Activated effector memory CD4-positive, alpha-beta T cell treated with Interleukin-2 at 50 U/mL for 16 hours (primary cell): ENCODE data around the gene AP3M1.
"Not testable (repeated sequence)": the region's sequence is repeated elsewhere in the genome, so short reads cannot be mapped to it uniquely, and the experiment has no call there.

Source experiments
- DNase-seq: peaks from one replicate; pipeline ENCODE4 v3.0.0-alpha.2; 2020

AP3M1 gene, protein sequence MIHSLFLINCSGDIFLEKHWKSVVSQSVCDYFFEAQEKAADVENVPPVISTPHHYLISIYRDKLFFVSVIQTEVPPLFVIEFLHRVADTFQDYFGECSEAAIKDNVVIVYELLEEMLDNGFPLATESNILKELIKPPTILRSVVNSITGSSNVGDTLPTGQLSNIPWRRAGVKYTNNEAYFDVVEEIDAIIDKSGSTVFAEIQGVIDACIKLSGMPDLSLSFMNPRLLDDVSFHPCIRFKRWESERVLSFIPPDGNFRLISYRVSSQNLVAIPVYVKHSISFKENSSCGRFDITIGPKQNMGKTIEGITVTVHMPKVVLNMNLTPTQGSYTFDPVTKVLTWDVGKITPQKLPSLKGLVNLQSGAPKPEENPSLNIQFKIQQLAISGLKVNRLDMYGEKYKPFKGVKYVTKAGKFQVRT

DNA sequence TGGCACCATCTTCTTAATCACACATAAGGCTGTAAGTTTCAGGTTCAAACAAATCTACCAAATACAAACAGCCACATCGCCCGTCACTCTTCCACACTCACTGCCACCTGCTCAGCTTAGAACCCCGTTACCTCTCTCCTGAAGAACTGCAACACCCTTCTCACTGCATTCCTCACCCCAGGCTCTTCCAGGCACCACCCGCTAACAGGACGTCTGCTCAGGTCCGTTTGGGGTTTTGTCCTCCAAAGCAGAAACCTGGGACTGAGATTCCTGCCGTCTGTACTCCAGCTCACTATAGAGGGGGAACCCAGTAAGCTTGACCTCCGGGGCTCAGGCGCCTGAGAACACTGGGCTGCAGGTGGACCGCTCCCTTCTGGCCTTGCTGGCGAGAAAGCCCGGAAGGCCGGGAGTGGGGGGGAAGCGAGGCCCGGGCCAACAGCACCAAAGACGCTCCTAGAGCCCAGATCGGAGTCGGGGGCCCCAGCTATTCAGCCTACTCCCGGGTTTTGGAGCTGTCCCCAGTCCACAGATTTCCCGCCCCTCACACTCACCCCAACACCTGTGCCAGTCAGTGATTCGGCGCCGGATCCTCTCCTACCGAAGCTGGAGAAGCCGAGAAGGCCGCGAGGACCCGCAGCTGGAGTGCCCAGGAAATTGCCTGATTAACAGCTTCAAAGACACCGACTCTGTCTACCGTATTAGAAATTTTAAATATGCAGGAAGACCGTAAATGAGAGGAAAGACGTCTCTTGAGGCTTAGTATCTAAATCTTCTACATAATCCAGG is at the start of gene AP3M1:
Gene AP3M1 (minus strand): TSS at position 625 of the 786 bp plus-strand sequence. CDS start 12,449 bp downstream, outside the sequence.
- peak; percentile 70 for DNase-seq

DNA sequence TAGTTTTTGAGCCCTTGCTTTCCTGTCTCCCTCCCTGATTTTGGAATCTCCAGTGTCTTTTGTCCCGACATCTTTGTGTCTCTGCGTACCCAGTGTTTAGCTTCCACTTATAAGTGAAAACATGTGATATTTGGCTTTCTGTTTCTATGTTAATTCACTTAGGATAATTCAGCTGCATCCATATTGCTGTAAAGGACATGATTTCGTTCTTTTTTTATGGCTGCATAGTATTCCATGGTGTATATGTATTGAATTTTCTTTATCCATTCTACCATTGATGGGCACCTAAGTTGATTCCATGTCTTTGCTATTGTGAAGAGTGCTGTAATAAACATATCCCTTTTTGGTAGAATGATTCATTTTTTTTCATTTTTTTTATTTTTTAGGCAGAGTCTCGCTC is 48.7 kb upstream of the AP3M1 start:
- no peak for DNase-seq

DNA sequence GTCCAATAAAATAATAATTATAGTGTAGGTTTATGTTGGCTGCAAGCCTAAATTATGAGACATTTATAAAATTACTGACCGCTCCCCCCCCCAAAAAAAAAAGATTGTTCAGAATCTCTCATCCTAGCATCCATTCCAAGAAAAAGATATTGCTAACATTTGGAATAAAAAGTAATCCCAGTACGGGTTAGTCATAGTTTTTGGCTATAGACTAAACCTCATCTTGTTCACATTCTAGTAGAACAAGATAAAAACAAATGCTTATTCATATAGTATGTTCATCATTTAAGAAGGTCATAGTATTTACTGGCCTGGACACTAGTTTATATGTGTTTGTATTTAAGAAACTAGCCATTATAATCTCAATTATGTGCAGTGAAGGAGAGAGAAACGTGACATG is 44.4 kb upstream of the AP3M1 start:
- no peak for DNase-seq

DNA sequence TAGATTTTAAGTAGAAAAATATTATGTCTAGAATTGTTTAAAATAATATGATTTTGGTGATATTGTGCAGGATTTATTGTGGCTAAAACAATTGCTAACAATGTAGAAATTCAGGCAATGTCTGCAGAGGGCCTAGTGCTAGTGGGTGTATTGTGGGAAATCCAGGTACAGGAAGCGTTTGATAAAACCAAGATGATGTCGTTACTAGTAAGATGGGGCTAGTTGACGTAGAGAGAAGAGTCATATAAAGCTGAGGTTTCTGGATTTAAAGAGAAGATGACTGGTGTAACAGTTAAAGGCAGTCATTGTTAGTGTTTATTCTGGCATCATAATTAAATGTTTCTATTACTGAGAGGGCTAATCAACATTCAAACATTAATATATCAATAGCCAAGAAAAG is 43.9 kb upstream of the AP3M1 start:
- no peak for DNase-seq

DNA sequence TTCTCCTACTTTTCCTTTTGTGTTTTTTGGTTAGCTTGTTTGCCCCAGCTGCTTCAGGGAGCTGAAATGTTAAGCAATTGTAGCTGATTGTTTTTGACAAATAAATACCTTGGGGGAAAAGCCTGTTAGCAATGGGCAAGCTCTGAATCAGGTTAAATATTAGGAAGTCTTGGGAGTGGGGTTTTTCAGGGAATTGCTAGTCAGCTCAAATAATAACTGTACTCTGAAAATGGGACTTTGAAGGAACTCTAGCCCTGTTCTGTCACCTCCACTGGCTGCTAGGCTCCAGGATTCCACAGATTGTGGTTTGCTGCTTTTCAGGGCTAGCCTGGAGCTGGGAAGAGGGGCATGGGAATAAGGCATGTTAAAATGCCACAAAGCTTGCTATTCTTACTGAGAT is 39.9 kb upstream of the AP3M1 start:
- no peak for DNase-seq

DNA sequence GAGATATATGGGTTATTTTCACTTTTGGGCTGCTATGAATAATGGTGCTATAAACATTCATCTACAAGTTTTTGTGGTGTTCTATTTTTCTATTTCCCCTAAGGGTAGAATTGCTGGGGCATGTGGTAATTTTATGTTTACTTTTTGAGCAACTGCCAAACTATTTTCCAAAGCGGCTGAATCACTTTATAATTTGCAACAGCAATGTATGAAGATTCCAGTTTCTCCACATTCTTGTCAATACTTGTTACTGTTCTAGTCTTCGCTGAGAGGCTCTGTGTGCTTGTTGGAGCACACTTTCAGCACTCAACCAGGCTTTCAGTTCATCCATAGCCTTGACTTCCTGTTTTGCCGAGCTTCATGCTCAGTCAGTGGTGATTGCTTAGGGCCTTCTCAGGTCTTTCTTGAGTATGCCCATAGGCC is 39.4 kb upstream of the AP3M1 start:
- peak; percentile 3 for DNase-seq

DNA sequence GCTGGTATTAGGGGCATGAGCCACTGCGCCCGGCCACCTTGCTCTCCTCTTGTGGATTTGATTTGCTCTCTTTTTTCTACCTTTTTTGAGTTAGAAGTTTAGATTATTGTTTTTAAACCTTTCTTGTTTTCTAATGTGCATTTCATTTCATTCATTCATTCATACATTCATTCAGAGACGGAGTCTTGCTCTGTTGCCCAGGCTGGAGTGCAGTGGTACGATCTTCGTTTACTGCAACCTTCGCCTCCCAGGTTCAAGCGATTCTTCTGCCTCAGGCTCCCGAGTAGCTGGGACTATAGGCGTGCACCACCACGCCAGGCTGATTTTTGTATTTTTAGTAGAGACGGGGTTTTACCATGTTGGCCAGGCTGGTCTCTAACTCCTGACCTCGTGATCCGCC is 38.0 kb upstream of the AP3M1 start:
- DNase-seq: not testable (repeated sequence)

DNA sequence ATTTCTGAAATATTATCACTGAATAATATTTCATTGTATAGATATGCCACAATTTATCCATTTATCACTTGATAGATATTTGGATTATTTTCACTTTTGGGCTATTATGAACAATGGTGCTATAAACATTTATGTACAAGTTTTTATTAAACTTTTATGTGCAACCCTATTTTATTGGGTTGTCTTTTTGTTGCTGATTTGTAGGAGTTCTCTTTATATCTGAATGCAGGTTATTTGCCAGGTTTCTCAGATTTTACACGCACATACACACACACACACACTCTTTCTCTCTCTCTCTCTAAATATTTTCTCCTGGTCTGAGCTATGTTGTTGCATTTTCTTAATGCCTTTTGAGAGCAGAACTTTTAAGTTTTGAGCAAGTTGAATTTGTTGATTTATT is 36.6 kb upstream of the AP3M1 start:
- DNase-seq: no peak

DNA sequence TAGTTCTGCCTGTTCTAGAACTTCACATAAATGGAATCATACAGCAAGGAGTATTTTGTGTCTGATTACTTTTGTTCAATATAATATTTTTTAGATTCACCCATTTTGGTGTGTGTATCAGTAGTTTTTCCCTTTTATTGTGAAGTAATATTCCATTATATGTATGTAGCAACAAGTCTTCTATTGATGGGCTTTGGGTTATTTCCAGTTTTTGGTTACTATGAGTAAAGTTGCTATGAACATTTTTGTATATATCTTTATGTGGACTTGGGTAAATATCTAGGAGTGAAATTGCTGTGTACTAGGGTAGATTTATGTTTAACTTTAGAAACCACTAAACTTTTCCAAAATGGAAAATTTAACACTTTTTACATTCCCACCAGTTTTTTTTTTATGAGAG is 36.0 kb upstream of the AP3M1 start:
- no peak for DNase-seq

DNA sequence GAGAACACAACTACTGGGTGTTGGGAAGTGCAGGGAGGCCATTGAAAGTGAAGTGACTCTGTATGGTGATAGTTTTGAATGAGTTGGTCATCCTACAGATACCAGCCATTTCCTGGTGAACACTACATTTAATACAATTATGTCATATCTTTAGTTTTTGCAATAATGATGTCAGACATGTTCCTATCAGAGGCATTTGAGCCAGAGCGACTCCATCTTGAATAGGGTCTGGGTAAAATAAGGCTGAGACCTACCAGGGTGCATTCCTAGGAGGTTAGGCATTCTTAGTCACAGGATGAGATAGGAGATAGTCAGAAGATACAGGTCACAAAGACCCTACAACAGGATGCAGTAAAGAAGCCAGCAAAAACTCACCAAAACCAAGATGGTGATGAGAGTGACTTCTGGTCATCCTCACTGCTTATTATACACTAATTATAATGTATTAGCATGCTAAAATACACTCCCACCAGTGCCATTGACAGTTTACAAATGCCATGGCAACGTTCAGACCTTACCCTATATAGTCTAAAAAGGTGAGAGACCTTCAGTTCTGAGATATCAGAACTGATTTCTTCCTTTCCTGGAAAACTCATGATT is 28.6 kb upstream of the AP3M1 start:
- DNase-seq: no peak

DNA sequence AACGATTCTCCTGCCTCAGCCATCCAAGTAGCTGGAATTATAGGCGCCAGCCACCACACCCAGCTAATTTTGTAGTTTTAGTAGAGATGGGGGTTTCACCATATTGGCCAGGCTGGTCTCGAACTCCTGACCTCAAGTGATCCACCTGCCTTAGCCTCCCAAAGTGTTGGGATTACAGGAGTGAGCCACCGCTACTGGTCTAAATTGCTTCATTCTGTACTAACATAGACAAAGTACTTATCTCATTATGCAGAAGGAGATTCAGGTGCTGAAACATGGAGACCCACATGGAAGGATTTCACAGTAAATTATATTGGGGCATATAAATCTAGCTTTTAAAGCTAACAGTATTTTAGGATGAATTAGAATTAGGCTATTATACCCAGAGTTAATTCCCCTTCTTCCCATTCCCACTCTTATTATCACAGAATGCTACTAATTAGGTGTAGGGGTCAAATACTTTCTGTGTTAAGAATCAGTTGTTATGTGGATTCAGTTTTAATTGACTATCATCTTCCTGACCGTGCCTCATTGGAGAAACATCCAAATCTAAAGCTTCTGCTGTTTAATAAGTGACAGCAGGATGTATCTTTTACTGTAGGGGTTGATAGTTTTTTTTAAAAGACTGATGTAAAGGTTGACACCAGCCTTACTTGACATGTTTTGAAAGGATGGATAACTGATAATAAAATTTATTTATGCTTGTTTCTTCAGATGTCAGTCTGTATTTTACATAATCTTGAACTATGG is 27.6 kb upstream of the AP3M1 start:
- DNase-seq: no peak

DNA sequence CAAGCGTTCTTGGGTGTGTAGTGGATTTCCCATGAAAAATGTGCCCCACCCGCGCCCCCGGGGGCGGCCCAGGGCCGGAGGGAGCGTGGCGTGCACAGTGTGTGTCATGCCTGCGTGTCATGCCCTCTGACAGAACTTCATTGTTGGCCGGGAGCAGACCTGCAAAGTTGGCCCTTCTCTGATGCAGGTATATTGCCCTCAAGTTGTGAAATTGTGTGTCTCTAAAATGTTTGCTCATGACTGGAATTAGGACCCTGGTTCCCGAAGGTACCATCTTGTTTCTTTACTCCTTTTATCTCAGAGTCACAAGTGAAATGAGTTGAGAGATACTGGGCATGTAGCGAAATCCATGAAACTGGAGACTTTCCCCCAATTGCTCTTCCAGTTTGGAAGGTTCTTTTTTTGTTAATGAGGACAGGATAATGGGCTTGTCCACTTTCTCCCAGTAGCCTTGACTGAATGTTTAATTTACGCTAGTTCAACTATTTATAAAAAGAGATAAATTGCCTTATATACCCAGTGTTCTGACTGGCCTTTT is 26.6 kb upstream of the AP3M1 start:
- DNase-seq: no peak

DNA sequence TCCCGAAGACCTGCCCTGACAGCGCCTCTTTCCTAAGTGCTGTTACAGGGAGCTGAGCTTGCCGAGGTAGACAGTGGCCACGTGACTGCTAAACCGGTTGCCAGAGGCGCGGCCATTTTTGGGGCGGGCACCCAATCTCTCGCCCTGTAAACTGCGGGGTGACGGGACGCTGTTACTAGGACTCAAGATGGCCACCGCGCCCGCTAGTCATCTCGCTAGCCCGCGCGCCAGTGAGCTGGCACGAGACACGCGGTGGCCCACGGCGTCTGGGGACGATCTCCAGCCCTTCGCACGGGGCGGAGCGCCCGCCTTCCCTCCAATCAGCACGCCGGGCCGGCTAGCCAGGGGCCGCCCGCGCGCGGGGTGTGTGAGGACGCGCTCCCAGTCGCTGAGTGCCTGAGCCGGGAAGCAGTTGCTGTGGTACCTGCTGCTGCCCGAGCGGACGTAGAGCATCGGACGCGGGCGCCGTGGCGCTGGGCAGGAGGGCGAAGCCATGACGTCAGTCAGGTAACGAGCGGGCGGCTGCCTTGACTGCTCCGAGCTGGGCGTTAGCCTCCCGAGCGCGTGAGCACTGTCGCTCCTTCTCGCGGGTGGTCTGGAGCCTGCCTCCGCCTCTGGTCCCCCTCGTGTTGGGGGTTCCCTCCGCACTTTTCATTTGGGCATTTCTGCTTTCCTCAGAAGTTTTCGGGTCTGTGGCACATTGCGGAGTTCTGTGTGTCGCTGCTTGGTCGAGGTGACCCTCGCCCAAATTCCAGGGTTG is 25.9 kb upstream of the AP3M1 start:
- peak; percentile 94 for DNase-seq

DNA sequence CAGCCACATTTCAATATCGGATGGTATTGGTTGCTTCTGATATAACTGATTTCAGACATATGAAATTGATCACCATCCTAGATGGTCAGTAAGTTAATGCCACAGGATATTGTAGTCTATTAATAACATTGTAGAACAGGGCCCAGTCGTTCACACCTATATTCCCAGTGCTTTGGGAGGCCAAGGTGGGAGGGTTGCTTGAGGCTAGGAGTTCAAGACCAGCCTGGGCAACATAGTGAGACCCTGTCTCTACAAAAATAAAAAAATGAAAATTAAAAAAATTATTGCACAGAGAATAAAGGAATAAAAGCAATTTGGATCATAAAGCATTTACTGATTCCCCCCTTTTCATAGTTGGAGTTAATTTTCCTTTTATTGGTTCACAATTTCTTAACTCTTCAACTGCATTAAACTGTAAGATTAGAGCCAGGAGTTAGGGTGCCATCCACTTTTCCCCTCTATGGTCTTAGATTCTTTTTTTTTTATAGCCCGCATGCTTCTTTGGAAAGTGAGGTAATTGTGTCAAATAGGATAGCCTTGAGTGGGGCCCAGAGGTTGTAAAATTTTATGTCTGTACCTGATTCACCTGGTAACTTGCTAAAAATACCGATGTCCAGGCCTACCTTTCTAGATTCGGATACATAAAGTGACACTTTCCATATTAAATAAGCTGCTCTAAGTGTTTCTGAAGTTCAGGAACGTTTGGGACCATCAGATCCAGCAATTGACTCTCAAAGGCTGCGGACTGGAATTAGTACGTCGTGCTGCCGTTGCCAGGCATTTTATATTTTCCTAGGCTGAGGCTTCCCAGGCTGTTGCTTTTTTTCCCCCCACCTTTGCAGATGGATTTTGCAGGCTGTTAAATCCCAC is 25.1 kb upstream of the AP3M1 start:
- no peak for DNase-seq

DNA sequence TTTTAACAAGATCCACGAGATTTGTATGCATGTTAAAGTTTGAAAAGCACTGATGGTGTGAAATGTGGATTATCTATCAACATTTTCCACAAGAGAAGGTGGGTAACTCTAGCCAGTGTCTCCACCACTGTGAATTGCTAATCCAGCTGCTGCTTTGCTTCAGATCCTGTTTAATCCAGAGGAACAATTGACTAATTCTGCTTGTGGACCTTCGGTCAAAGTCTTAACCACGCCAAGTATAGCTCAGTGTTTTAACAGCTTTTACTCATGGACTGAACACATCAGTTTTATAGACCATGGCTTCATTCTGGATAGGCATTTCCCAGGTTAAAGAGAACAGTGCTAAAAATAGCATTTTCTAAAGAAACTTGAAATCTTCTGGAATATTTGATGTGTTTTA is 23.9 kb upstream of the AP3M1 start:
- no peak for DNase-seq

DNA sequence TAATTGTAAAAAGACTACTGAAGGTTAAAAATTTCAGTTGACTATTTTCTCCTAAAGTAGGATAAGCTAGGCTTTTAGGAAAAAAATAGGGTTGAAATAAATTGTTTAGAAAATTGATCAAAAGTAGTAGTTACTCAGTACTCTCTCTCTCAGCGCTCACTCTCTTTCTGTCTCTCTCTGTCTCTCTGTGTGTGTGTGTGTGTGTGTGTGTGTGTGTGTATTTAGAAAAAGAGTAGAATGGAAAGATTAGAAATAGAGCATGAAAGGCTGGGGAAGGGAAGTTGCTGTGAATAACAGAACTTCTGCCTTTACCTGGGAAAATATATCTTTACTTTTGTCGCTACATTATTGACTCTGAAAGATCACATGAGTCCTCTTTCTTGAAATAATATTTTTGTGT is 21.0 kb upstream of the AP3M1 start:
- DNase-seq: no peak

DNA sequence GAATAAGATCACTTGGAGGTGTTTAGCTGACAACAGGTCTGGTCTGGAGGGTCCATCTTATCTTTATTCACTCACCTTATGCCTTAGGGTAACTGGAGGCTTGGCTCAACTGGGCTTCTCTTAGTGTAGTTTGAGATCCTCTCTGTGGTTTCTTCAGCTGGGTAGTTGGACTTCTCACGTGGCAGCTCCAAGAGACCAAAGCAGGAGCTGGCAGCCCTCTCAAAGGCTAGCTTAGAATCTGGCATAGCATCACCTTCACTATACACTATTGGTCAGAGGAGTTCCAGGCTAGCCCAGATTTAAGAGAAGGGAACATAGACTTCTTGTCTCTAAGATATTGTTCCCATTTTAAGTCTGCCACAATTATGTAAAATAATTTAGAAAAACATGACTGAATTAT is 16.8 kb upstream of the AP3M1 start:
- DNase-seq: no peak

DNA sequence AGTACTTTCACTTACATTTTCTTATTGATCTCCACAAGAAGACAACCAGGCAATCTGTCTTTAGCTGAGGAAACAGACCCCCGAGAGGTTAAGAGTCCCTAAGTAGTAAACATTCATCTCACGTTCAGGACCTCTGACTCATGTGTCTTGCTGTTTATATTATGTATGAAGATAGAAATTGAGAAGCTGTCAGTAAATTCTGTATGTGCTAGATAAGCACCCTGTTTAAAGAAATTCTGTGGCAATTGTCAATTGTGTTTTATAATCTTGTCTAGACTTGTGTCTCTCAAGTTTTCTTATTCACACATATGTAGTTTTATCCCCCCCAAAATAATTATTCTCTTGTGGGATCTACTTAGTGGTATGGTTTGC is 14.9 kb upstream of the AP3M1 start:
- DNase-seq: no peak

DNA sequence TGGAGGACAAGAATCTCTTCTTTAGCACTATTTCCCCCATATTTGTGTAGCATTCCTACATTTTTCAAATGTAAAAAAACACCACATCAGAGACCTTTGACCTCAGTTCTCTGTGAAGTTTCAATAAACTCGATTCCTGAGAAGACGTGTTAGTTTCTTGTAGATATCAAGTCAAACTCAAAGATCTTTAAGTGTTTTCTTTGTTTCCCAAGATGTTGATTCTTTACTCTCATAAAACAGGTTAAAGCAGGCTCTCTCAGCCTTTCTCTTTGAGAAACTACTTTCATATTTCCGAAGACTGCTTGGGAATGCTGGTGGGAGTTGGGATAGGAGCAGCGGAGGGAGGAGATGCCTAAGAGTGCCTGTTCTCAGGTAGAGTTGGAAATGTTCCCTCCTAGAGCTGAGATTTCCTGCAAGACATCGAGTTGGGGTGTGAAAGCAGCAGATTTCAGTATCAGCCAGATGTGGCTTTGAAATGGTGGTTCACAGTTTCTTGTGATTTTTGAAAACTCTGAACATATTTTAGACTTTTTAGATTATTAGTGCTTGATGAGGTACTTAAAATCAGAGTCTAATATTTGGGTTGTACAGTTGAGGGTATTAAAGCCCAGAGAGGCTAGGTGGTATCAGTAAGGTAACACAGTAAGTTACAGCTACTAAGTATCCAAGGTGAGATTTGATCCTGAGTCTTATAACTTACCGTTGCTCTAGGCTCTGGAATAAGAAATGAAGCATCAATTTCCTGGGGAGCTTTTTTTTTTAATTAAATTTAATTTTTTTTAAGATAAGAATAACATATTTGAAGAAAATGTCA is 14.3 kb upstream of the AP3M1 start:
- DNase-seq: no peak
